DOHH2 (cell line): ENCODE measurements around the gene GPD2.

Source experiments
- EZH2phosphoT487 ChIP-seq: fragments of 200-600 bp; sonication (generic); IDR thresholded peaks from 2 replicates; pipeline ENCODE4 v1.6.1; 2017; ENCODE audit warnings: borderline replicate concordance, mild to moderate bottlenecking, antibody characterized with exemption, low read length, moderate library complexity, mixed read lengths
- TF ChIP-seq, protein P1 (sequence below): fragments of 200-600 bp; sonication (generic); IDR thresholded peaks from one replicate; pipeline ENCODE4 v1.5.1; 2014; ENCODE audit warnings: antibody characterized with exemption, mild to moderate bottlenecking, low read depth, low read length; ENCODE audit not compliant: poor library complexity, severe bottlenecking

DNA sequence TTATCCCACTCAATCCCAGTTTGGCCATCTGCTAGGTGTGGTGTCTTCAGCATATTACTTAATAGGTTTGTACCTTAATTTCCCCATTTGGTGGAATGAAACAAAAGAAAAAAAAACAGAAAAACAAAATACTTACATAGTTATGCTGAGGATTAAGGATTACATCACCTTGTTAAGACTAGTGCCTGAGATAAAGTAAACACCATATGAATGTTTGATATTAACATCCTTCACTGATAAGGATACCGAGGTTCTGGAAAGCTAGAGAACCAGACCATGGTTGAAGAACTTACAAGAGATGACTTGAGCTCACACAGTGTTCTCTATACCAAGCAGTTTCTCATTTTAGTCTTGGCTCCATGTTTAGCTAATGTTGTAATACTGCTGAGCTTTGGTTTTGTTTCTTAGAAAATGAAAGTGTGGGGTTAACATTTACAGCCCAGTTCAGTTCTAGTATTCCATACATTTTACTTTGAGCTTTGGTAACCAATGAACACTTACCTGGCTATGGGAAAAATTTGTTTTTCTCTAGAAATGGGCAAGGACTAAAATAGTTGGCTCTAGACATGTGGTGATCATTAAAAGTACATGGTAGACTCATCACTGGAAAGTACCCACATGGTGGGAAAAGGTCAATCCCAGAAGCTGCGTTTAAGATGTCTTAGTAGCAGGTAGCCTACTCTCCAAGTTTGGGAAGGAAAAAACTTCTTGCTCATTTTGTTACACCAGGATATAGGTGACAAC is 5.8 kb upstream of the GPD2 start:
- TF ChIP-seq, protein P1, sequence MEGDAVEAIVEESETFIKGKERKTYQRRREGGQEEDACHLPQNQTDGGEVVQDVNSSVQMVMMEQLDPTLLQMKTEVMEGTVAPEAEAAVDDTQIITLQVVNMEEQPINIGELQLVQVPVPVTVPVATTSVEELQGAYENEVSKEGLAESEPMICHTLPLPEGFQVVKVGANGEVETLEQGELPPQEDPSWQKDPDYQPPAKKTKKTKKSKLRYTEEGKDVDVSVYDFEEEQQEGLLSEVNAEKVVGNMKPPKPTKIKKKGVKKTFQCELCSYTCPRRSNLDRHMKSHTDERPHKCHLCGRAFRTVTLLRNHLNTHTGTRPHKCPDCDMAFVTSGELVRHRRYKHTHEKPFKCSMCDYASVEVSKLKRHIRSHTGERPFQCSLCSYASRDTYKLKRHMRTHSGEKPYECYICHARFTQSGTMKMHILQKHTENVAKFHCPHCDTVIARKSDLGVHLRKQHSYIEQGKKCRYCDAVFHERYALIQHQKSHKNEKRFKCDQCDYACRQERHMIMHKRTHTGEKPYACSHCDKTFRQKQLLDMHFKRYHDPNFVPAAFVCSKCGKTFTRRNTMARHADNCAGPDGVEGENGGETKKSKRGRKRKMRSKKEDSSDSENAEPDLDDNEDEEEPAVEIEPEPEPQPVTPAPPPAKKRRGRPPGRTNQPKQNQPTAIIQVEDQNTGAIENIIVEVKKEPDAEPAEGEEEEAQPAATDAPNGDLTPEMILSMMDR = no peak
- no peak for TF ChIP-seq EZH2phosphoT487
